ENCODE results near the gene CYP1B1.
"Not testable (repeated sequence)": the region's sequence is repeated elsewhere in the genome, so short reads cannot be mapped to it uniquely, and the experiment has no call there.

CYP1B1 gene

DNA sequence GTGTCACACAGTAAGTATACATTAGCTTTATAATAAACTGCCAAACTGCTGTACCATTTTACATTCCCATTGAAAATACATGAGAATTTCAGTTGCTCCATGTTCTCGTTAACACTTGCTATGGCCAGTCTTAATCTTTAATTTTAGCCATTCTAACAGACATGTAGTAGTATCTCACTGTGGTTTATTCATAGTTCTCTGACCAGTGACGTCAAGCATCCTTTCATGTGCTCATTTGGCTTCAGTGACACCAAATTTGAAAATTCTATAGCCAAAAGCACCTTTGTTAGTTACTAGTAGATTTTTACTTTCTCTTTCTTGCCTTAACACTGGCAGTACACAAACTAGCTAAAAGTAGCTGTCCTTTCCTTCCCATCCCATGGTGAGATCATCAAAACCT is 43.0 kb downstream of the CYP1B1 start:
- no peak for DNase-seq

DNA sequence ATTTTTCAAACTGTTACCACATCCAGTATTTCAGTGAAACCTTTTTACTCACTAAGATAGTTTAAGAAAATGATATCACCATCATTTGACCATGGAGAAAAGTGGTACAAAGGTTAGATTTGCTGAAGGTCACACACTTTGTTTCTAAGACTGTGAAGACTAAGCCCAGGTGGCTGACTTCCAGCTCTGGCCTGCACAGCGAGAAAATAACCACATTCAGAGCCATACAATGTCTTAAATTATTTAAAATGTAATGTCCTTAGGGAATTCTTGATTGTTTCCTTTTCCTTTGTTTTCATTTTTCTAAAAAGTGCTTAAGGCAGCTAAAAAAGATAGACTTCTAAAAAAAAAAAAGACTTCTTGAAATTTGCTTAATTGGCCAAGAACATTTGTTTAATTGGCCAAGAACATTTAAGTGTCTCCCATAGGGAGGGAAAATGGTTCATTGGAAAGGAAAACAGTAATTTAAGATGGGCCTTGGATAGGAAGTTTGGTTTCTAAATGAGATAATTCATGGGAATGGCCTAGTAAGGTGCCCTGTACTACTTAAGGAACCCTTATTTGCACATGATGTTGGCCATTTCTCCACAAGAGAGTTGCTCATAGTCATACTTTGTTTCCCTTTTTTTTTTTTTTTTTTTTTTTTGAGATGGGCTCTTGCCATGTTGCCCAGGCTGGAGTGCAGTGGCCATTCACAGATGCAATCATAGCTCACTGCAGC is 45.2 kb downstream of the CYP1B1 start:
- DNase-seq = no peak

DNA sequence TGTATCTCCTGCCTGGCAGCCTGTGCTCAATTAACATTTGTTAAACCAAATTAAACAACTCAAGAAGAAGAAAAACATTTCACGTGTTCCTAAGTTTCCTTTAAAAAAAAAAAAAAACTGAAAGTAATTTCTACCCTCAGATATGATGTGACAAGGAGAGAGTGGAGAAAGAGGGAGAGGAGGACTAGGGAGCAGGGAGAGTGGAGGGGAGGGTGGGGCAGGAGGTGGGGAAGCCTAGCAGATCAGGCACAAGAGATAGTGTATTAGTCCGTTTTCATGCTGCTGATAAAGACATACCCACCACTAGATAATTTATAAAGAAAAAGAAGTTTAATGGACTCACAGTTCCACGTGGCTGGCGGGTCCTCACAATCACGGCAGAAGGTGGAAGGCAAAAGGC is 46.4 kb downstream of the CYP1B1 start:
- DNase-seq = no peak

DNA sequence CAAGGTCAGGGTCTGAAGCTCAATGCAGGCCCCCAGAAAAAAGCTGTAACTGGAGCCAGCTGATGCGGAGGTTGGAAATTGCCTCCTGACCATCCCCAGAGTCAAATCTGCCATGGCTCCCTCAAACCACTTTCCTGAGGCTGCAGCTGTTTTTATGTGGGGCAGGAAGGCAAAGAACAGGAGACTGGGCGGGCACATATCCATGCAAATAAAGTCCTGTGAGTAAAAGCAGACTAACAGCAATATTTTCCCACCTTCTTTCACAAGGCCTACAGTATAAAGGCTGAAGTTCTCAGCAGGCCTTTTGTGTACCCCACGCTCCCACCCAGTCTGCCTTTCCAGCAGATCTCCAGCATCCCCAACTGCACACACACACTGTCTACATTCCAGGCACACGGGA is 47.1 kb downstream of the CYP1B1 start:
- DNase-seq = no peak

DNA sequence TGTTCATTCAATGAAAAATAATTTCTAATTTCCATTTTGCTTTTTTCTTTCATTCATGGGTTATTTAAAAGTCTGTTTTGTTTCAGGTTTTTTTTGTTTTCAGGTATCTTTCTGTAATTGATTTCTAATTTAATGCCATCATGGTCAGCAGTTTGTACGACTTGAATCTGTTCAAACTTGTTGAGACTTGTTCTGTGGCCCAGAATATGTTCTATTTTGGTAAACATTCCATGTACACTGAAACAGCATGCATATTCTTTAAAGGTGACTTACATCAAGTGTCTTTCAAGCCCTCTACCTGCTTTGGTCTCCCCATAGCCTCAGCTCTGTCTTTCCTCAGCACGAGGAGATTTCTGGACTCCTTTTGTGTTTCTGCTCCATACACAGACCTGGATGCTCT is 49.1 kb downstream of the CYP1B1 start:
- DNase-seq = no peak

DNA sequence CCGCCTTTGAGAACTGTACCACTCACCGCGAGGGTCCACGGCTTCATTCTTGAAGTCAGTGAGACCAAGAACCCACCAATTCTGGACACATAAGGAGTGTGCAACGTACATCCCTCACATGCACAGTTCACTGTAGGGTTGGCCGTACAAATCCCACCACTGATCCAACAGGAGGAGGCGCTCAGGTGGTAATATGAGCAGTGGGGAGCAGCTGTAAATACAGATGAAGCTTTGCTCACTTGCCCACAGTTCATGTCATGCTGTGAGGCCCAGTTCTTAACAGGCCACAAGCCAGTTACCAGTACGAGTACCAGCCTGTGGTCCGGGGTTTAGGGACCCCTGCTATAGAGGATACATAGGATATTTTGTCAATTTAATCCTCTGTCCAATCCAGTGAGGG is 54.4 kb downstream of the CYP1B1 start:
- DNase-seq = no peak

DNA sequence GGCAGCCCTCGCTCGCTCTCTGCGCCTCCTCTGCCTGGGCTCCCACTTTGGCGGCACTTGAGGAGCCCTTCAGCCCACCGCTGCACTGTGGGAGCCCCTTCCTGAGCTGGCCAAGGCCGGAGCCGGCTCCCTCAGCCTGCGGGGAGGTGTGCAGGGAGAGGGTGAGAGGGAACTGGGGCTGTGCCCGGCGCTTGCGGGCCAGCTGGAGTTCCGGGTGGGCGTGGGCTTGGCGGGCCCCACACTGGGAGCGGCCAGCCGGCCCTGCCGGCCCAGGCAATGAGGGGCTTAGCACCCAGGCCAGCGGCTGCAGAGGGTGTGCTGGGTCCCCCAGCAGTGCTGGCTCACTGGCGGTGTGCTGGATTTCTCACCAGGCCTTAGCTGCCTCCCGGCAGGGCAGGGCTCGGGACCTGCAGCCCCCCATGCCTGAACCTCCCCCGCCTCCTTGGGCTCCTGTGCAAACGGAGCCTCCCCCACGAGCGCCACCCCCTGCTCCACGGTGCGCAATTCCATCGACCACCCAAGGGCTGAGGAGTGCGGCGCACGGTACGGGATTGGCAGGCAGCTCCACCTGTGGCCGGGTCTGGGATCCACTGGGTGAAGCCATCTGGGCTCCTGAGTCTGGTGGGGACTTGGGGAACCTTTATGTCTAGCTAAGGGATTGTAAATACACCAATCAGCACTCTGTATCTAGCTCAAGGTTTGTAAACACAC is 55.4 kb downstream of the CYP1B1 start:
- DNase-seq = not testable (repeated sequence)

DNA sequence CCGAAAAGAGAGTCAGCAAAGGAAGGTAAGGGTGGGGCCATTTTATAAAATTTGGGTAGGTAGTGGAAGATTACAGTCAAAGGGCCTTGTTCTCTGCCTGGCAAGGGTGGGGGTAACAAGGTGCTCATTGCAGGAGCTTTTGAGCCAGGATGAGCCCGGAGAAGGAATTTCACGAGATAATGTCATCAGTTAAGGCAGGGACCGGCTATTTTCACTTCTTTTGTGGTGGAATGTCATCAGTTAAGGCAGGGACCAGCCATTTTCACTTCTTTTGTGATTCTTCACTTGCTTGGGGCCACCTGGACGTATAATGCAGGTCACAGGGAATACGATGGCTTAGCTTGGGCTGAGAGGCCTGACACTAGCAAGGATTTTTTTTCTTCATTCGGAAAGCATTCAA is 58.1 kb downstream of the CYP1B1 start:
- no peak for DNase-seq
